ENCODE results near the gene EHF. TPM values are rescaled to one million over a fixed set of nuclear protein-coding genes. Genes with fewer than 3 reads are reported as not detected.

Gene EHF
- total and polyA plus RNA-seq, 9 of the 15 experiments (the other 6 are each of a cell fraction or from before 2014, with no cell fraction given), result 0.04 to 0.54 (median 0.37) TPM

- Histone ChIP-seq H3K4me2 (ENCODE audit: insufficient read depth, low read length) (no peak overlapping the region), H3K9me1 (ENCODE audit: control insufficient read depth, insufficient read depth, low read length) (no peaks in the 10 kb centered on the region), H2AFZ (ENCODE audit: low read depth, low read length) (no peak overlapping the region), H3K9ac (ENCODE audit: insufficient read depth in 1 of 2, low read depth in 2 of 2, low read length in 2 of 2) (no peak overlapping the region), H3K79me2 (ENCODE audit: control insufficient read depth, insufficient read depth, low read length) (no peaks in the 10 kb centered on the region), H3K27ac (ENCODE audit: extremely low read depth, low read depth, low read length) (no peak overlapping the region), H3K4me1 (replicated peaks in 1 of 2; ENCODE audit: control insufficient read depth in 2 of 2, insufficient read depth in 2 of 2, low read length in 2 of 2) (peaks cover 0 to under 1% of the 10 kb centered on the region in 2 experiments; a peak in 2 of 5 replicates), H3K4me3 (no peak overlapping the region), H3K27me3 (ENCODE audit: control insufficient read depth in 2 of 2, insufficient read depth in 2 of 2, low read length in 2 of 2) (no peaks in the 10 kb centered on the region), H3K9me3 (replicated peaks; ENCODE audit: control insufficient read depth, insufficient read depth, low read depth, low read length) (no peaks in the 10 kb centered on the region), H3K36me3 (ENCODE audit: control insufficient read depth, insufficient read depth, low read length) (no peaks in the 10 kb centered on the region), H4K20me1 (replicated peaks; ENCODE audit: control insufficient read depth, insufficient read depth, low read length) (no peaks in the 10 kb centered on the region)
- FAIRE-seq (no peak), ATAC-seq (no peak), DNase-seq (ENCODE audit: extremely low read depth in 1 of 4, low spot score in 3 of 4) (no peak)
- ChIA-PET POLR2A (no interaction called here), CTCF (ENCODE audit: low intra/inter-chr PET ratio) (no interaction called here)
- BruUV-seq (replicated peaks), result no TSS peak
- intact Hi-C loops (cut with micrococcal nuclease) (loop anchor here (2.0 kb wide), 1 partner anchor 42 kb away; no protein-coding TSS in a partner anchor), in situ Hi-C loops (cut with MboI) (no loop called here)
- 45% methylated on average over 1 of the region's 1 CpG for WGBS (ENCODE audit: insufficient coverage, low coverage, missing lambda C conversion rate)
- TF ChIP-seq ZNF586 (CRISPR knock-in tag; conservative IDR thresholded peaks at IDR 0.05) (no peak), SMAD1 (IDR thresholded peaks at IDR 0.05; ENCODE audit: low read depth, low read length, partially characterized antibody) (no peak), POLR3A (IDR thresholded peaks at IDR 0.05; ENCODE audit: borderline replicate concordance, extremely low read depth, insufficient read depth, insufficient read length) (no peak), ZNF282 (CRISPR knock-in tag; IDR thresholded peaks at IDR 0.05) (no peak), HDAC1 (IDR thresholded peaks at IDR 0.05) (no peak), SMAD4 (CRISPR knock-in tag; conservative IDR thresholded peaks at IDR 0.05) (no peak), ZNF174 (CRISPR knock-in tag; IDR thresholded peaks at IDR 0.05) (no peak), ZKSCAN1 (IDR thresholded peaks at IDR 0.05; ENCODE audit: low read depth, low read length) (no peak), FOXP4 (CRISPR knock-in tag; IDR thresholded peaks at IDR 0.05; ENCODE audit: borderline replicate concordance) (no peak), BCL6 (CRISPR knock-in tag; IDR thresholded peaks at IDR 0.05) (no peak), MECOM (CRISPR knock-in tag; IDR thresholded peaks at IDR 0.05) (no peak)
- TF ChIP-seq, protein P1, sequence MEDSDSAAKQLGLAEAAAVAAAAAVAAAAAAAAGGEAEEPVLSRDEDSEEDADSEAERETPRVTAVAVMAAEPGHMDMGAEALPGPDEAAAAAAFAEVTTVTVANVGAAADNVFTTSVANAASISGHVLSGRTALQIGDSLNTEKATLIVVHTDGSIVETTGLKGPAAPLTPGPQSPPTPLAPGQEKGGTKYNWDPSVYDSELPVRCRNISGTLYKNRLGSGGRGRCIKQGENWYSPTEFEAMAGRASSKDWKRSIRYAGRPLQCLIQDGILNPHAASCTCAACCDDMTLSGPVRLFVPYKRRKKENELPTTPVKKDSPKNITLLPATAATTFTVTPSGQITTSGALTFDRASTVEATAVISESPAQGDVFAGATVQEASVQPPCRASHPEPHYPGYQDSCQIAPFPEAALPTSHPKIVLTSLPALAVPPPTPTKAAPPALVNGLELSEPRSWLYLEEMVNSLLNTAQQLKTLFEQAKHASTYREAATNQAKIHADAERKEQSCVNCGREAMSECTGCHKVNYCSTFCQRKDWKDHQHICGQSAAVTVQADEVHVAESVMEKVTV (CRISPR knock-in tag; IDR thresholded peaks at IDR 0.05), result no peak
These were observed 6.3 kb downstream of the EHF start for GRCh38 chr11:34627197-34627596.

Measured in K562 (cell line).